GM18498 (cell line): ENCODE measurements around the gene MTAP.
A peak's percentile ranks its signal among the peaks of the same experiment; 100 is the strongest.

Experiments
- ATAC-seq: cut with Tn5 transposase; IDR thresholded peaks from one replicate; pipeline ENCODE4 v1.9.1; 2021; ENCODE audit warnings: mild to moderate bottlenecking, moderate library complexity; ENCODE audit not compliant: unreplicated experiment

The MTAP gene

DNA sequence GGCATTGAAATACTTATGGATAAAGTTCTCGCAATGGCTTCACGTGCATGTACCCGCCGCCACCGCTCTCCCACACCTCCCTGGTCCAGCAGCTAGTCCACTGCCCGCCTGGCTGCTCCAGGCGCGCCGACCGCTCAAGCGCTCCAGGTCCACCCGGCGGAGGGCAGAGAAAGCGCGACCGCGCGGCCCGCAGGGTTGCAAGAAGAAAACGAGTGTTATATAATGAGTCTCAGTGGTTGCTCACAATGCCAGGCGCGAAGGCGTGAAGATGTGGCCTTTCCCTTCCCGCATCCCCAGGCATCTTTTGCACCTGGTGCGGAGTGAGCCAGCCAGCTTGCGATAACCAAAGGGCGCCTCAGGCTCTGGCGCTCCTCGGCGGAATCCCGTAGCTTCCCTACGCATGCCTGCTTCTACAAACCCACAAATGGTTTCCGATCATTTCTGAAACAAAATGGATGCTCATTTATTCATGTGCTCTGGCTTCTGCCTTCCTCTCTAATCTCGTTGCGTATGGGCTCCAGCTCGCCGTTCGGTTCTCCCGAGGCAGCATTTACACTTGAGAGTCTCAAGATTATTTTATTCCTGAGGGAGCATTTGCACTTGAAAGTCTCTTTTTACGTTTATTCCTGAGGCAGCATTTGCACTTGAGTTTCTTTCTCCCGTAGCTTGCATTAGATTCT, 166.0 kb downstream of the MTAP start:
- ATAC-seq = no peak

DNA sequence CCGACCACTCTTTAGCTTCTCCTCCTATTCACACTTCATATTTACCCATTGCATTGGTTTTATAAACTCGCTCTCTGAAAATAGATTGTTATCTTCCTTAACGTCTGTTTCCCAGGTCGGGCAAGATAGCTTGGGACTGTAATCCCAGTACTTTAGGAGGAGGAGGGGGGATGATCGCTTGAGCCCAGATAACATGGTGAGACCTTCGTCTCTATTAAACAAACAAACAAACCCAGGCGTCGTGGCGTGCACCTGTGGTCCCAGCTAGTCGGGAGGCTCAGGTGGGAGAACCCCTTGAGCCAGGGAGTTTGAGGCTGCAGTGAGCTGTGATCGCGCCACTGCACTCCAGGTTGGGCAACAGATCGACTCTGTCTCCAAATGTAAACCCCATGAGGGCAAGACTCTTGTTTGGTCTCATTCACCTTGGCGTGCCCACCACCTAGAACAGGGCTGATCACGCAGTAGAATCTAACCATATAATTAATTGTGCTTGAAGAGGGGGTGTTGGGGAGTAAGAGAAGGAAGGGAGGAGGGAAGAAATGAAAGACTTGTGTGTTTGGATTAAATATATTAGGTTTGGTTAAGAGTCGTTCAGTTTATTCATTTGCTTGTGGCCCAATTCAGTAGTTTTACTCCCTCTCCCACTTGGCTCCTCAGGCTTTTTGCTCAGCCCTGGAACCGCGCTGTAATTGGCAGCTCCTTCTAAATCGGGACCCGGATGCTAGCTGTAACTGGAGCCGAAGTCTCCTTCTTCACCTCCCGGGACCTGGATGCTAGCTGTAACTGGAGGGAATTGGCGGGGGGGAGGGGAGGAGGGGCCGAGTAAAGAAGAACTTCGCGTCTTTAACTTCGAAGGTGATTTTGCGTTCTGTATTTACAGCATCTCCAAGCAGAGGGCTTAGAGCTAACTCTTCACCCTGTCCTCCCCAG, 166.8 kb downstream of the MTAP start:
- no peak for ATAC-seq

DNA sequence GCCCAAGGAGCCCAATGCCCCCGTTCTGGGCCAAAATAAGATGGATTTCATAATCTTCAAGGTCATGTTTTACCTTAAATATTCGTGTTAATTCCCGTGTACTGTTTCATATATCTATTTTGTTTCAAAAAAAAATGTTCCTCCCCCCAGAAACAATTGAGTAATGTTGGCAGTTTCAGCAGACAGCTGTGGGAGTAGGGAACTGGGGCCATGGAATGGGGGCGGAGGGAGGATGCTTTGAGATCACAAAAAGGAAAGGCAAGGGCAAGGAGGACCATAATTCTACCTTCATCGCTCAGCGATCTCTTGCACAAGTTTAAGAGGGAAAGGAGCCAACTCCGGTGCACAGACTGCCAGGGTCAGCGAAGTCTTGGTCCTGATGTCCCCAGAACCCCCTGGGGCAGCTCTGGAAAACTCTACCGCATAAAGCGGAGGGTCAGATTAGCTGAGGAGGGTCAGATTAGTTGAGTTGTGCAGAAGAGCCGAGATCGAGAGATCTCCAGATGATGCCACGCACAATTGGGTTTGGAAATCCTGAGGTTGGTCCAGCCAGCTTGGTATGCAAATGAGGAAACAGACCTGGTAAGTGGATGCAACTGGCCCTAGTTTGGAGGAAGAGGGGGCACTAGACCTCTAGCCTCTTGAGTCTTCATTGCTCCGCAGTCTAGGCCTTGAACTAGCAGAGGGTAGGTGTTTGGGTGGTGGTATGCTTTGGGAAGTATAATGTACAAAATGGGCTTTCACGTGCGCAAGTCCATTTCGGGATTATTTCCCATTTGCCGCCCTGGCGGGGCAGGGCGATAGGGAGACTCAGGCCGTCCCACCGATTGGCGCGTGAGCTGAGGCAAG, 167.7 kb downstream of the MTAP start:
- no peak for ATAC-seq

DNA sequence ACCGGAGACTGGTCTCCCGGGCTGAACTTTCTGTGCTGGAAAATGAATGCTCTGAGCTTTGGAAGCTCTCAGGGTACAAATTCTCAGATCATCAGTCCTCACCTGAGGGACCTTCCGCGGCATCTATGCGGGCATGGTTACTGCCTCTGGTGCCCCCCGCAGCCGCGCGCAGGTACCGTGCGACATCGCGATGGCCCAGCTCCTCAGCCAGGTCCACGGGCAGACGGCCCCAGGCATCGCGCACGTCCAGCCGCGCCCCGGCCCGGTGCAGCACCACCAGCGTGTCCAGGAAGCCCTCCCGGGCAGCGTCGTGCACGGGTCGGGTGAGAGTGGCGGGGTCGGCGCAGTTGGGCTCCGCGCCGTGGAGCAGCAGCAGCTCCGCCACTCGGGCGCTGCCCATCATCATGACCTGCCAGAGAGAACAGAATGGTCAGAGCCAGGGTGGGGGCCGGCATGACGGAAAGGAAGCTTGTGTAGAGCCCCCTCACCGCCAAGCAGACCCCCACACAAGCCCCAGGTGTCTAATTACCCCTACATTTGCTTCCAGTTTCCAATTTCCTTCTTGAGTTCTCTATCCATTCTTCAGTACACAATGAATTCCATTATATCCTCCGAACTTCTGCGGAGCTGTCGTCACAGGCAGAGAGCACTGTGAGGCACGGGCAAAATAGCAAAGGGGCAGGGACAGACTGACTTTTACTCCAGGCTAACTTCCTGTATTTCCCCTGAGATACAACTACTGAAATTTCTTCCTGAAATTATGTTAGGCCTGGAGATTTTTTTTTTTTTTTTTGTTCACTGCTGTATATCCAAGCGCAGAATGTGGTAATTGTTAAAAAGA, 168.6 kb downstream of the MTAP start:
- ATAC-seq = no peak

DNA sequence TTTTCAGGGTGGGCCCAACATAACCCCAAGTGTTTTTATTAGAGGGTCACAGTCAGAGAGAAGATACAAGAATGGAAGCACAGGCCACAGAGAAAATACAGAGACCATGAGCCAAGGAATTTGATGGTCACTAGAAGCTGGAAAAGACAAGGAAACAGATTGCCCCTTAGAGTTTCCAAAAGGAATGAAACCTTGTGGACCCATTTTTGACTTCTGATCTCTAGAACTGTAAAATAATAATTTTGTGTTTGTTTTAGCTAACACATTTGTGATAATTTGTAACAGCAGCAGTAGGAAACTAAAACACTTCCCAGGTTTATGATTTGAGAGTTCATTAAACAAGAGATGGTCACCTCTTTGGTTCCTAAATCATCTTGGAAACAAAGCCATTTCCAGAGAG, 169.9 kb downstream of the MTAP start:
- ATAC-seq = no peak

DNA sequence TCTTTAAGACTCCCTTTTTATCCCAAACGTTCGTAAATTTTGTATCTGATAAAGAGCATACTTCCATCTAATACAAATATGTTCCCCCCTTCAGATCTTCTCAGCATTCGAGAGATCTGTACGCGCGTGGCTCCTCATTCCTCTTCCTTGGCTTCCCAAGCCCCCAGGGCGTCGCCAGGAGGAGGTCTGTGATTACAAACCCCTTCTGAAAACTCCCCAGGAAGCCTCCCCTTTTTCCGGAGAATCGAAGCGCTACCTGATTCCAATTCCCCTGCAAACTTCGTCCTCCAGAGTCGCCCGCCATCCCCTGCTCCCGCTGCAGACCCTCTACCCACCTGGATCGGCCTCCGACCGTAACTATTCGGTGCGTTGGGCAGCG, 171.9 kb downstream of the MTAP start:
- no peak for ATAC-seq

DNA sequence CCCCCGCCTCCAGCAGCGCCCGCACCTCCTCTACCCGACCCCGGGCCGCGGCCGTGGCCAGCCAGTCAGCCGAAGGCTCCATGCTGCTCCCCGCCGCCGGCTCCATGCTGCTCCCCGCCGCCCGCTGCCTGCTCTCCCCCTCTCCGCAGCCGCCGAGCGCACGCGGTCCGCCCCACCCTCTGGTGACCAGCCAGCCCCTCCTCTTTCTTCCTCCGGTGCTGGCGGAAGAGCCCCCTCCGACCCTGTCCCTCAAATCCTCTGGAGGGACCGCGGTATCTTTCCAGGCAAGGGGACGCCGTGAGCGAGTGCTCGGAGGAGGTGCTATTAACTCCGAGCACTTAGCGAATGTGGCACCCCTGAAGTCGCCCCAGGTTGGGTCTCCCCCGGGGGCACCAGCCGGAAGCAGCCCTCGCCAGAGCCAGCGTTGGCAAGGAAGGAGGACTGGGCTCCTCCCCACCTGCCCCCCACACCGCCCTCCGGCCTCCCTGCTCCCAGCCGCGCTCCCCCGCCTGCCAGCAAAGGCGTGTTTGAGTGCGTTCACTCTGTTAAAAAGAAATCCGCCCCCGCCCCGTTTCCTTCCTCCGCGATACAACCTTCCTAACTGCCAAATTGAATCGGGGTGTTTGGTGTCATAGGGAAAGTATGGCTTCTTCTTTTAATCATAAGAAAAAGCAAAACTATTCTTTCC, 172.4 kb downstream of the MTAP start:
- ATAC-seq = peak; percentile 70

DNA sequence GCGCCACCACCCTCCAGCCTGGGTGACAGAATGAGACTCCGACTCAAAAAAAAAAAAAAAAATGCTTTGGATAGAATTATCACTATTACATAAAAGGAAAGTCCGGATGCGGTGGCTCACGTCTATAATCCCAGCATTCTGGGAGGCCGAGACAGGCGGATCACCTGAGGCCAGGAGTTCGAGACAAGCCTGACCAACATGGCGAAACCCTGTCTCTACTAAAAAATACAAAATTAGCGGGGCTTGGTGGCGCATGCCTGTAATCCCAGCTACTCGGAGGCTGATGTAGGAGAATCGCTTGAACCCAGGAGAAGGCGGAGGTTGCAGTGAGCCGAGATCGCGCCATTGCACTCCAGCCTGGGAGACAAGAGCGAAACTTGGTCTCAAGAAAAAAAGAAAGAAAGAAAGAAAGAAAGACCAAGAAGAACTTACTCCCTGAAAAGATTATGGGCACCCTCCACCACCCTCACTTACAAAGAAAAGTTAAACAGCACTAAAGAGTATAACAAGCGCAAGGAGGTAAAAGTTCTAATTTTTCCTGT, 174.0 kb downstream of the MTAP start:
- ATAC-seq = no peak

DNA sequence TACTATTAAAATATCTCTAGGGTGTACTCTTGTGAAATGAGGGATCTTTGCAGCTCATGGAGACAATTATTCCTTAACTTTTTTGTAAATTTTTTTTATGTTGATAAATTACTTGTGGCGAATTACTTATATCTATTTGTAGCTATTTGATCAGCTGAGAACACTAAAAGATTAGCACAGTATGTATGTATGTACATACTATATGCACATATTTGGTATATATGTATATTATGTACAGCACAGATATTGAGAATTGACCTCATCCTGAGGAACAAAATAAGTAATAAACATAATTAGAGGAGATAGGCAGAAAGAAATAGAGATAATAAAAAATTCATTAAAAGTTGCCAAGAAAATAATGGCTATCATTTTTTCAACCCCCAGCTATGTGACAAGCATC, 180.0 kb downstream of the MTAP start:
- no peak for ATAC-seq

DNA sequence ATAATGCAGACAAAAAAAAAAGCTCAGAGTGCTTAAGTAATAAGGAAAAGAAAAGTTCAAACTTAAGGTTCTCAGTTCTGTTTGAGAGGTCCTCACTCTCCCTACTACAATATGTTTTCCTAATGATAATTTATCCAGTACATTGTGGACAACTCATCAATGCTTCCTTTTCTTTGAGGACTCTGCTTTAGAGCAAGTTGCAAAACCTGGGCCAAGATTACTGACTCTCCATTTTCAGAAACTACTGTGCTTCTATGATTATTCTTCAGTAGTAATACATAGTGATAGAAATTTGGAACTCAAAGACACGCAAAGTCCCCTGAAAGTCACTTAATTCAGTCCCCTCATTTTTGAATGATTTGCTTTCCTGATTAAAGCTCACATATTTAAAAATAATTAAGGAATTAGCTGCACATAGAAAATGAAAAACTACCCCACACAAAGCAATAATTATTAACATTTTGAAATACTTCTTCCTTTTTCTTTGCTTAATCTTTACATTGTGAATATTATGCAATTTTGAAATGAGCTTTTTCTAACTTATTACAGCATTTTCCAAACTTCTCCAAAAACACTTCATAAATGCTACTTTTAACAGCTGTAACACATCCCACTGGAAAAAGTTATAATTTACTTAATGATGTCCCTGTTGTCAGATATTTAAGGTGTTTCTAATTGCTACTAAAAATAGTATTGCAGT, 180.6 kb downstream of the MTAP start:
- ATAC-seq = no peak

DNA sequence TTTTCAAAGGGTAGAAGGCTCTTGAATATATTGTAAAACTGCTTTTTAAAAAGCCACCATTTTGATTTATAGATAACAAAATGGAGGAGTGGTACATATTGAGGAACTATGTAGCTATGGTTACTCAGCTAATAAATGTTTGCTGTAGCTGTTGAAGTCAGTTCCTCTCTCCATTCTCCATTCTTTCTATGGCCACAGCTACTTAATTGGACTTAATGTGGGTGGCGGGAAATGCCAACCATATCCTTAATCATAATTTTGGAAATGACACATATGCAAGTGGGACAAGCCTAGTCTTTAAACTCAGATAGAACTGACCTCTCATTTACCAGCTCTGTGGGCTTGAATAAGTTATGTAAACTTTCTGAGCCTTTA, 181.1 kb downstream of the MTAP start:
- ATAC-seq = no peak

DNA sequence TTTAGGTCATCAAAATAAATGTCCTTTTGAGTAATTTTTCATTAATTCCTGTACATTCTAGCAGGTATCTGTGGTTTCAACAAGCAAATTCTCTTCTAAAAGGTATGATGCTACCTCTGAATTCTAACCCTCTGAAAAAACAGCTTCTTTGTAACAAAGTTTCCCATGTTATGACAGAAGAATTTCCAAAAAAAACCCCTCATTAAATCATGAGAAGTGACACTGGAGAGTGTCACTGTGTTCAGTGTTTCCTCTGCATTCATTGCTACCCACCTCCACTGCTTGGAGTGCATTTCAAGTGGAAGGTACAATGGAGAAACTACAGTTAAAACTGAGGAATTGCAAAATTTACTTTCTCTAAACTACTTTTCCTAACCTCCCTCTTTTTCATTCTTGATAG, 181.7 kb downstream of the MTAP start:
- no peak for ATAC-seq

DNA sequence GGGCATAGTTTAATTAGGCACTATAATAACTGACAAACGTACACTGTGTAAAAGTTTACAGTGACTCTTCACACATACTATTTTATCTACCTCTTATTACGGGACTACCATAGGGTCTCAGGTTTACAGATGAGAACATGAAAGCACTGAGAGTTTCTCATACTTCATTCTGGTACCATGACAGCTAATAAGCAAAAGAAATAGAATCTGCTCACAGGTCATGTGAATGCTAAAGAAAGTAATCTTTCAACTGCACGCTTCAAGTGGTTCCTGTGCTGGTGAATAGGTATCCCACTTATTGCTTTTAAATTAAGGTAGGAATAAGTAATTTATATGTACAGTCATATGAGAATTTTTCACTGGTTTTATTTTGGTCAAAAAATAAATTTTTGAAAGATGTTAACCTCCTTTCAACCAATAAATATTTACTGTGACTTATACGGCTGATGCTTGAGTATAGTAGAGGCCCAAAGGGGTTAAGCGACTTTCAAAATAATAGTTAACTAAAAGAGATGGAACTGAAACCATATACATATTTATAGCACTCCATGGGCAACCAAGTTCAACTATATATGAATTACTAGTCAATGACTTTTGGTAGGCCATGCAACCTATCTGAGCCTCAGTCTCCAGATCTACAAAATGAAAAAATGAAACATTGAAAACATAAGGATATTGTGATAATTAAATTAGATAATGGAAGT, 183.7 kb downstream of the MTAP start:
- peak; percentile 55 for ATAC-seq
